Measurements from ENCODE around the gene IFNAR1. TPM values are rescaled to one million over a fixed set of nuclear protein-coding genes. Genes with fewer than 3 reads are reported as not detected.

Gene IFNAR1
- total RNA-seq, 1 experiment from 2014 or later: 14.2 TPM

DNA sequence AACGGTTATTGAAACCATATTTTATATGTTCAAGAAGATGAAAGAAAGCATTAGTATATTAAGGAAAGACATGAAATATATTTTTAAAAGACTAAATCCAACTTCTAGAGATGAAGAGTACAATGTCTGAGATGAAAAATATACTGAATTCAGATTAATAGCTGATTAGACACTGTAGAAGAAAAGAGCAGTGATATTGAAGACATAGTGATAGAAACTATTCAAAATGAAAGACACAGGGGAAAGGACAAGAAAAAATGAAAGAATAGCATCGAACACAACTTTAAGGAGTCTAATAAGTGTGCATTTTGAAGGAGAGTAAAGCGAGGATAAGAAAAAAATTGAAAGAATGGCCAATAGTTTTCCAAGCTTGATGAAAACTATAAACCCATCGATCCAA is 11.2 kb upstream of the IFNAR1 start:
- H3K4me3 Mint-ChIP-seq: no peak overlapping the region
- WGBS (ENCODE audit: extremely low coverage, insufficient read length, low lambda C conversion rate): 100% methylated on average over 1 of the region's 4 CpGs
- Histone ChIP-seq H3K9me3 (ENCODE audit: control insufficient read depth, low read depth, low read length) (no peaks in the 10 kb centered on the region), H3K18ac (ENCODE audit: insufficient read length, low read depth, low read length) (no peak overlapping the region), H3K27ac (ENCODE audit: insufficient read length, low read depth, low read length) (no peak overlapping the region), H3K4me2 (ENCODE audit: insufficient read depth, insufficient read length, low read length) (no peak overlapping the region), H3K27me3 (ENCODE audit: insufficient read depth, low read length) (no peaks in the 10 kb centered on the region), H3K14ac (ENCODE audit: insufficient read depth, low read length) (no peak overlapping the region), H3K4me1 (ENCODE audit: insufficient read depth, low read length) (no peaks in the 10 kb centered on the region), H4K91ac (ENCODE audit: insufficient read length, low read depth, low read length) (no peak overlapping the region), H3K9ac (ENCODE audit: extremely low read depth, insufficient read length, low read length) (no peak overlapping the region), H3T11ph (ENCODE audit: low read length) (no peak overlapping the region), H4K8ac (replicated peaks; ENCODE audit: insufficient read length, low read depth, low read length) (no peak overlapping the region), H3K23ac (ENCODE audit: insufficient read length, low read depth, low read length) (no peak overlapping the region), H2AFZ (ENCODE audit: low read length) (no peak overlapping the region), H4K20me1 (ENCODE audit: control insufficient read depth, insufficient read depth, insufficient read length) (no peaks in the 10 kb centered on the region), H2BK12ac (ENCODE audit: insufficient read length, low read depth, low read length) (no peak overlapping the region), H2BK15ac (ENCODE audit: low read depth, low read length) (no peak overlapping the region), H3K79me1 (ENCODE audit: insufficient read depth, low read depth, low read length, poor library complexity, severe bottlenecking) (no peaks in the 10 kb centered on the region), H3K4ac (ENCODE audit: low read depth, low read length) (no peak overlapping the region), H4K5ac (ENCODE audit: insufficient read length, low read depth, low read length) (no peak overlapping the region), H3K79me2 (ENCODE audit: insufficient read depth, low read length) (no peaks in the 10 kb centered on the region), H2BK20ac (ENCODE audit: low read depth, low read length, poor library complexity, severe bottlenecking) (no peak overlapping the region), H2BK120ac (ENCODE audit: low read depth, low read length, poor library complexity, severe bottlenecking) (no peak overlapping the region), H2BK5ac (ENCODE audit: insufficient read length, low read length) (no peak overlapping the region), H2AK5ac (ENCODE audit: insufficient read length, low read length) (no peak overlapping the region), H3K56ac (ENCODE audit: insufficient read length, low read depth, low read length) (no peak overlapping the region), H3K23me2 (ENCODE audit: insufficient read length, low read depth, low read length, poor library complexity, severe bottlenecking) (no peaks in the 10 kb centered on the region)
- no peak overlapping the region for H3K27ac Mint-ChIP-seq
- H3K4me1 Mint-ChIP-seq: no peaks in the 10 kb centered on the region
- no peak for DNase-seq
- no peak for TF ChIP-seq CTCF (conservative IDR thresholded peaks at IDR 0.05)
- H3K36me3 Mint-ChIP-seq (ENCODE audit: insufficient read depth in 1 of 3, low read depth in 3 of 3): no peaks in the 10 kb centered on the region
- H3K9me3 Mint-ChIP-seq: peaks cover 0 to 2% of the 10 kb centered on the region in 2 experiments; a peak in 1 of 5 replicates
- H3K27me3 Mint-ChIP-seq (ENCODE audit: low read depth): peaks cover 6% of the 10 kb centered on the region
